SK-N-MC (cell line): ENCODE results near the gene CFAP77.

ENCODE experiments used
- DNase-seq: peaks from one replicate; pipeline ENCODE4 v3.0.0-alpha.2; 2011; ENCODE audit warnings: low read depth, low spot score
- H3K27ac ChIP-seq: fragments of 200-600 bp; sonication (generic); 2 replicates; pipeline ENCODE4 v1.5.1; 2016; ENCODE audit warnings: mixed run types
- H3K36me3 ChIP-seq: fragments of 200-600 bp; sonication (generic); 2 replicates; pipeline ENCODE4 v1.6.1; 2017; ENCODE audit warnings: antibody characterized with exemption, low read length, mixed read lengths; ENCODE audit not compliant: insufficient read depth
- H3K4me3 ChIP-seq: fragments of 200-600 bp; sonication (generic); 2 replicates; pipeline ENCODE4 v1.5.1; 2016
- H3K9ac ChIP-seq: fragments of 200-600 bp; sonication (generic); 2 replicates; pipeline ENCODE4 v1.8.0; 2017; ENCODE audit warnings: mixed run types, mixed read lengths; ENCODE audit not compliant: insufficient read length
- H3K9me3 ChIP-seq: fragments of 200-600 bp; sonication (generic); 2 replicates; pipeline ENCODE4 v1.6.1; 2017; ENCODE audit warnings: low read depth, mild to moderate bottlenecking, antibody characterized with exemption, low read length, moderate library complexity, mixed read lengths
- EZH2 ChIP-seq: fragments of 200-600 bp; sonication (generic); IDR thresholded peaks from one replicate; pipeline ENCODE4 v1.6.1; 2017; ENCODE audit warnings: antibody characterized with exemption
- FOXP2 ChIP-seq: optimal IDR thresholded peaks from 2 replicates; pipeline ENCODE3; 2011; ENCODE audit warnings: mild to moderate bottlenecking, moderate library complexity; ENCODE audit not compliant: insufficient read depth; ENCODE audit errors: extremely low read length, control extremely low read depth
- POLR2AphosphoS5 ChIP-seq: IDR thresholded peaks from 2 replicates; pipeline ENCODE4 v1.6.1; 2012; ENCODE audit warnings: mild to moderate bottlenecking, low read depth, low read length, borderline replicate concordance

The CFAP77 gene

GRCh38 chr9:132486706-132487350 is 76.8 kb downstream of the CFAP77 start:
- TF ChIP-seq FOXP2, result no peak
- peak; percentile 84 for TF ChIP-seq EZH2
- no peak for TF ChIP-seq POLR2AphosphoS5
- no peaks in the 10 kb centered on the region for H3K9me3 ChIP-seq

GRCh38 chr9:132487351-132487791 is 77.4 kb downstream of the CFAP77 start:
- no peak overlapping the region for H3K4me3 ChIP-seq
- TF ChIP-seq POLR2AphosphoS5, result no peak
- TF ChIP-seq EZH2, result no peak
- TF ChIP-seq FOXP2, result no peak
- H3K36me3 ChIP-seq, result no peaks in the 10 kb centered on the region
- no peak overlapping the region for H3K27ac ChIP-seq
- no peak overlapping the region for H3K9ac ChIP-seq
- no peak for DNase-seq
- no peaks in the 10 kb centered on the region for H3K9me3 ChIP-seq

More at GRCh38 chr9:132486706-132487350, 76.8 kb downstream of the CFAP77 start:
- H3K4me3 ChIP-seq, result no peak overlapping the region
- DNase-seq, result no peak
- H3K36me3 ChIP-seq, result no peaks in the 10 kb centered on the region
- H3K27ac ChIP-seq, result no peak overlapping the region
- H3K9ac ChIP-seq, result no peak overlapping the region

GRCh38 chr9:132487980-132488535 is 78.0 kb downstream of the CFAP77 start:
- H3K36me3 ChIP-seq, result no peaks in the 10 kb centered on the region
- no peak overlapping the region for H3K9ac ChIP-seq
- TF ChIP-seq FOXP2 (no peak), POLR2AphosphoS5 (no peak), EZH2 (no peak)
- H3K4me3 ChIP-seq, result no peak overlapping the region
- DNase-seq, result no peak
- H3K9me3 ChIP-seq, result no peaks in the 10 kb centered on the region
- H3K27ac ChIP-seq, result no peak overlapping the region

GRCh38 chr9:132488626-132489025 is 78.6 kb downstream of the CFAP77 start:
- H3K27ac ChIP-seq, result no peak overlapping the region
- H3K36me3 ChIP-seq, result no peaks in the 10 kb centered on the region
- no peak for DNase-seq
- H3K9me3 ChIP-seq, result no peaks in the 10 kb centered on the region
- no peak overlapping the region for H3K4me3 ChIP-seq
- H3K9ac ChIP-seq, result no peak overlapping the region
- TF ChIP-seq FOXP2, result no peak
- TF ChIP-seq POLR2AphosphoS5, result no peak
- no peak for TF ChIP-seq EZH2

- TF ChIP-seq EZH2, result no peak
- no peak for TF ChIP-seq POLR2AphosphoS5
- TF ChIP-seq FOXP2, result no peak
- Histone ChIP-seq H3K4me3 (no peak overlapping the region), H3K36me3 (no peaks in the 10 kb centered on the region), H3K9ac (no peak overlapping the region), H3K9me3 (no peaks in the 10 kb centered on the region), H3K27ac (no peak overlapping the region)
- DNase-seq, result no peak
Observed at GRCh38 chr9:132489536-132489935, 79.5 kb downstream of the CFAP77 start.

GRCh38 chr9:132494857-132495256 is 84.8 kb downstream of the CFAP77 start:
- Histone ChIP-seq H3K27ac (no peak overlapping the region), H3K4me3 (no peak overlapping the region), H3K36me3 (no peaks in the 10 kb centered on the region), H3K9ac (no peak overlapping the region), H3K9me3 (no peaks in the 10 kb centered on the region)
- no peak for TF ChIP-seq POLR2AphosphoS5
- no peak for TF ChIP-seq FOXP2
- no peak for TF ChIP-seq EZH2
- no peak for DNase-seq

- Histone ChIP-seq H3K9me3 (no peaks in the 10 kb centered on the region), H3K27ac (no peak overlapping the region), H3K9ac (no peak overlapping the region), H3K36me3 (no peaks in the 10 kb centered on the region), H3K4me3 (no peak overlapping the region)
- DNase-seq, result no peak
- no peak for TF ChIP-seq EZH2
Observed at GRCh38 chr9:132497731-132498130, 87.7 kb downstream of the CFAP77 start.

- Histone ChIP-seq H3K27ac (no peak overlapping the region), H3K36me3 (no peaks in the 10 kb centered on the region), H3K9ac (no peak overlapping the region), H3K4me3 (no peak overlapping the region), H3K9me3 (no peaks in the 10 kb centered on the region)
- TF ChIP-seq EZH2, result no peak
- TF ChIP-seq POLR2AphosphoS5, result no peak
- TF ChIP-seq FOXP2, result no peak
- no peak for DNase-seq
Observed at GRCh38 chr9:132498531-132499210, 88.7 kb downstream of the CFAP77 start.
